Adipocyte (in vitro differentiated cells): ENCODE results near the gene SORBS2.

Experiments used
- DNase-seq: peaks from one replicate; pipeline ENCODE4 v3.0.0-alpha.2; 2015; ENCODE audit warnings: low read depth
- H3K27me3 ChIP-seq: replicated peaks from 2 replicates; pipeline ENCODE4 v1.7.0; 2013; ENCODE audit warnings: mild to moderate bottlenecking, low read length, moderate library complexity; ENCODE audit not compliant: control insufficient read depth, insufficient read depth
- H3K36me3 ChIP-seq: 2 replicates; pipeline ENCODE4 v1.7.0; 2013; ENCODE audit warnings: low read length, mild to moderate bottlenecking, moderate library complexity; ENCODE audit not compliant: control insufficient read depth, insufficient read depth, severe bottlenecking
- H3K4me1 ChIP-seq: 2 replicates; pipeline ENCODE4 v1.7.0; 2013; ENCODE audit warnings: mild to moderate bottlenecking, low read length, moderate library complexity; ENCODE audit not compliant: control insufficient read depth, insufficient read depth
- H3K4me3 ChIP-seq: 2 replicates; pipeline ENCODE4 v1.7.0; 2013; ENCODE audit warnings: mild to moderate bottlenecking, low read length, moderate library complexity
- H3K9ac ChIP-seq: 2 replicates; pipeline ENCODE4 v1.7.0; 2013; ENCODE audit warnings: mild to moderate bottlenecking, low read length, moderate library complexity
- H3K9me3 ChIP-seq: 2 replicates; pipeline ENCODE4 v1.7.0; 2013; ENCODE audit warnings: mild to moderate bottlenecking, low read length, moderate library complexity; ENCODE audit not compliant: control insufficient read depth

Gene SORBS2

GRCh38 chr4:185662030-185662778 is 149.8 kb downstream of the SORBS2 start:
- Histone ChIP-seq H3K4me3 (no peak overlapping the region), H3K4me1 (peaks cover under 1% of the 10 kb centered on the region), H3K9me3 (no peaks in the 10 kb centered on the region), H3K36me3 (peaks cover 6% of the 10 kb centered on the region), H3K9ac (no peak overlapping the region), H3K27me3 (no peaks in the 10 kb centered on the region)
- no peak for DNase-seq

GRCh38 chr4:185660340-185660739 is 151.7 kb downstream of the SORBS2 start:
- Histone ChIP-seq H3K9ac (no peak overlapping the region), H3K27me3 (no peaks in the 10 kb centered on the region), H3K4me1 (peaks cover 11% of the 10 kb centered on the region), H3K9me3 (no peaks in the 10 kb centered on the region), H3K36me3 (peaks cover 6% of the 10 kb centered on the region), H3K4me3 (no peak overlapping the region)
- no peak for DNase-seq

GRCh38 chr4:185657699-185658098 is 154.3 kb downstream of the SORBS2 start:
- no peak overlapping the region for H3K4me3 ChIP-seq
- no peaks in the 10 kb centered on the region for H3K27me3 ChIP-seq
- H3K9ac ChIP-seq = no peak overlapping the region
- peaks cover 8% of the 10 kb centered on the region for H3K36me3 ChIP-seq
- no peaks in the 10 kb centered on the region for H3K9me3 ChIP-seq
- H3K4me1 ChIP-seq = peaks cover 11% of the 10 kb centered on the region
- DNase-seq = no peak

DNA sequence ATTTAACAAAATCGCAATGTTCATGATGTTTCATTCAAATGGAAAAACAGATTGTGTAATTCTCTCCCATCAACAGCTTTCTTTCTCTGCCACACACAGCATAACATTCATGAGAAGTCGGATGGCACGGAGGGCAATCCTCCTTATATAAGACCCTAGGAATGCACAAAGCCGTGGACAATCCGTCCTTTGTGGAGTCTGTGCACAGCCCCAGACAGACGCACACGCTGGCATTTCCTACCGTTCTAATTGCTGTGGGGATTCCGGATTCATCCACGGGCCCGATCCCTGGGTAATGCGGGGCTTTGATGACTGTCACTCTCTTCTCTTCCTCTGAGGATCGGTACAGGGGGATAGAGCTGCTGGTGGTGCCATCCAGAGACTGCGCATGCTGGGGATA is 154.8 kb downstream of the SORBS2 start:
- Histone ChIP-seq H3K4me1 (peaks cover 11% of the 10 kb centered on the region), H3K36me3 (peaks cover 6% of the 10 kb centered on the region), H3K27me3 (no peaks in the 10 kb centered on the region), H3K9me3 (no peaks in the 10 kb centered on the region), H3K9ac (no peak overlapping the region), H3K4me3 (peak overlapping the region; percentile 70)
- no peak for DNase-seq

DNA sequence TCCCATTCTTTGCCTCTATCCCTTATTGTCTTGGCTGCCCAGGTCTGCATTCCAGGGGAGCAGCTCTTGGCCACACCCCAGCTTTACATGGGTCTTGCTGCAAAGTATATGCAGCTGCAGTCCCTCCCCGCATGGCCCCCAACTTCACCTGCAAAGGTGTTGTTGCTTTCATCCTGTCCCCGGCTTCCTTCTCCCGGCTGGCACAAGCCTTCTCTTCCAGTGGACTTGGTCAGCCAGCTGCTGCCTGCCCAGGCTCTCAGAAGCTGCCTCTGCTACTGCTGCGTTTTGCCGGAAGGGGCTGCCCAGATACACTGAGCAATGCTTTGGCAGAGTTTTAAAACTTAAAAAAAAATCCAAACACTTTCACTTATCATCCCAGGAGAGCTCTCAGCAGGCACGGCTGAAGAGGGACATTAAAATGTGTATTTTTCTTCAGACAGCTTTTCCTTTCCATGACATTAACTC is 155.5 kb downstream of the SORBS2 start:
- peaks cover 4% of the 10 kb centered on the region for H3K36me3 ChIP-seq
- H3K4me1 ChIP-seq = peaks cover 11% of the 10 kb centered on the region
- peak overlapping the region; percentile 70 for H3K4me3 ChIP-seq
- peak overlapping the region; percentile 63 for H3K9ac ChIP-seq
- no peaks in the 10 kb centered on the region for H3K27me3 ChIP-seq
- no peaks in the 10 kb centered on the region for H3K9me3 ChIP-seq
- DNase-seq = peak; percentile 74

GRCh38 chr4:185654965-185655554 is 156.9 kb downstream of the SORBS2 start:
- no peak overlapping the region for H3K9ac ChIP-seq
- H3K27me3 ChIP-seq = no peaks in the 10 kb centered on the region
- no peaks in the 10 kb centered on the region for H3K9me3 ChIP-seq
- peaks cover 4% of the 10 kb centered on the region for H3K36me3 ChIP-seq
- no peak for DNase-seq
- peak overlapping the region; percentile 70 for H3K4me3 ChIP-seq
- peaks cover 11% of the 10 kb centered on the region for H3K4me1 ChIP-seq

DNA sequence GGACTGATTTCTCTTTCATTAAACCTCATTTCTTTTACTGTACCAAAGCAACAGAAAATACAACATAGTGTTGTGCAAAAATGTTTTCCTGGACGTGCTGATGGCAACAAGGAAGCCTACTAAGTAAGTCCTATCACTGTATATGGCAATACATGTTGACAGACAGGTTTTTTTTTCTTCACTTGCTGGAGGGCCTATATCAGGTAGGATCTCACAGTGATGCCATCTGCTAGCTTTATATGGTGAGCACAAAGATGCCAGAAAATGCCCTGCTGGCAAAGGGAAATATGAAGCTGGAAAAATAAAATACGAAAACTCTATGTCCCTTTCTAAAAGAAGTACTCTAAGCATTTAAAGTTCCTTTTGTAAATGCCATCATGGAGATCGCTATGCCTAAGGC is 157.7 kb downstream of the SORBS2 start:
- no peaks in the 10 kb centered on the region for H3K9me3 ChIP-seq
- peaks cover 11% of the 10 kb centered on the region for H3K4me1 ChIP-seq
- no peak overlapping the region for H3K9ac ChIP-seq
- no peak overlapping the region for H3K4me3 ChIP-seq
- H3K36me3 ChIP-seq = peaks cover 4% of the 10 kb centered on the region
- DNase-seq = no peak
- no peaks in the 10 kb centered on the region for H3K27me3 ChIP-seq

DNA sequence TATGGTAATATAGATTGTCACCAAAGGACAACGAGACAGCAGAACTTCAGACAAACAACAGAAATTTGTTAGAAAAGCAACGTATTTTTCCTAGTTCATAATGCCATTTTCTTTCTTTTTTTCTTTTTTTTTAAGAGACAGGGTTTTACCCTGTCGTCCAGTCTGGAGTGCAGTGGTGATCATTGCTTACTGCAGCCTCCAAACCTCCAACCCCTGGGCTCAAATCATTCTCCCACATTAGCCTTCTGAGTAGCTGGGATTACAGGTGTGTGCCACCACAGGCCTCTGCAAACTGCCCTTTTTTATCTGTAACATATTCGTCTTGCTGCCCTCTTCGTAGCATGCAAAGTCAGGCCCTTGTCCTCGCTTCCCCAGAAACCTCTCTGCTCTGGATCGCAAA is 160.1 kb downstream of the SORBS2 start:
- no peak for DNase-seq
- Histone ChIP-seq H3K9ac (no peak overlapping the region), H3K27me3 (no peaks in the 10 kb centered on the region), H3K4me1 (peaks cover 7% of the 10 kb centered on the region), H3K36me3 (peaks cover 12% of the 10 kb centered on the region), H3K9me3 (no peaks in the 10 kb centered on the region), H3K4me3 (no peak overlapping the region)

DNA sequence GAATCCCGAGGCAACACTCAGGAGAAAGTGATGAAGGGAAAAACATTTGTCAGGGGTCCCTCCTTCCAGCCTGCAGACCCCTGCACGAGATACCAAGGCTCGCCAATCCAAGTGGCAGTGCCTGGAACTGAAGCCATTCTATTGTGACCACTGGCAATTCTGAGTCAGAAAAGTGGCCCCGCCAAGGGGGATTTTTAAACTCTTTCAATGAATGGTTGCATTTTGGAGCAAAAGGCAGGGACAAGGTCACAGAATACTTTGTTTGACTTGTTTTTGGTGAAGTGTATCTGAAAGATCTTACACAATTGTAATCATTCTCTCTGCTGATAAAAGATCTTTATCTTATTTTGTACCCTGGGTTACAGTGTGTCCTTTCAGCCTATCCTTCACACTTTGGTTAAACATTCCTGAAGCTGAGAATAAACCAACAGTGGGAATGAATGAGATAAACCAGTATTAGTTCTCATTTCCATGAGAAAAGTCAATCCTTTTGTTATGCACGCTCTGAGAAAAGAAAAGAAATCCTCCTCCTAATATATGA is 160.8 kb downstream of the SORBS2 start:
- DNase-seq = no peak
- no peaks in the 10 kb centered on the region for H3K9me3 ChIP-seq
- H3K27me3 ChIP-seq = no peaks in the 10 kb centered on the region
- H3K36me3 ChIP-seq = peaks cover 17% of the 10 kb centered on the region
- no peak overlapping the region for H3K9ac ChIP-seq
- H3K4me3 ChIP-seq = no peak overlapping the region
- H3K4me1 ChIP-seq = peaks cover 3% of the 10 kb centered on the region

DNA sequence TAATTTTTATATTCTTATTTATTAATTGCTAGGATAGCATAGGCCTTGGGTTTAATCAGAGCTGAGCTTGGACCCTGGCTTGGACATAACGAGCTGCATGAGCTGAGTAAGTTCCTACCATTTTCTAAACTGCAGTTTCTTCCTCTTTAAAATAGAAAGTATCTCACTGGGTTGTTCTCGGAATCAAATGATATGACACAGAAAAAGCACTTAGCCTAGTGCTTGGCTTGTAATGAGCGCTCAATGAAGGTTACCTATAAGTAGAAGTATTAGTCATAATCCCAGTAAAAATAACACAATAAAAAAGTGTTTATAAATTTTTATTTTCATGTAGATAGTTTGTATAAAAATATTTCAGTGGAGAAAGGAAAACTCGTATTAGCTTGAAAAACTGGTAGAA is 163.4 kb downstream of the SORBS2 start:
- H3K36me3 ChIP-seq = peaks cover 24% of the 10 kb centered on the region
- no peaks in the 10 kb centered on the region for H3K9me3 ChIP-seq
- no peak for DNase-seq
- H3K4me1 ChIP-seq = no peaks in the 10 kb centered on the region
- no peak overlapping the region for H3K9ac ChIP-seq
- H3K4me3 ChIP-seq = no peak overlapping the region
- H3K27me3 ChIP-seq = no peaks in the 10 kb centered on the region

DNA sequence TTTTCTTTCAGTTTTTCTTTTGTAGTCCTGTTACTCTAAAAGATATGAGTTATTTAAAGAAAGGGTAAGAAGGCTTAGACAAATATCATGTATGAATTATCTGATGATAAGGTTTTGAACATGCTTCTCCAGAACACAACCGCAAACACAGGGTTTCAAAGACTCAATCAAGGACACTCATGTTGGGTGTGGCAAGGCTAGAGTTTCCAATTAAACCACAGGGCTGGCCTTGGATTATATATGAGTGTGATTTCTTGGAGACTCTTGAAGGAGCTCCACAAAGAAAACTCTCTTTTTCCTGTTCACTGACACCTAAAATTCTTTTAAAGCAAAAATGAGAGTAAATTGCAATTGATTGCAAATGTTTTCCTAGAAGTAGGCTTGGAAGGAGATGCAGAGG is 166.6 kb downstream of the SORBS2 start:
- Histone ChIP-seq H3K9ac (no peak overlapping the region), H3K36me3 (peaks cover 22% of the 10 kb centered on the region), H3K4me1 (peaks cover 5% of the 10 kb centered on the region), H3K27me3 (no peaks in the 10 kb centered on the region), H3K9me3 (no peaks in the 10 kb centered on the region), H3K4me3 (no peak overlapping the region)
- no peak for DNase-seq
